ENCODE data around the gene DNAAF2.

DNA sequence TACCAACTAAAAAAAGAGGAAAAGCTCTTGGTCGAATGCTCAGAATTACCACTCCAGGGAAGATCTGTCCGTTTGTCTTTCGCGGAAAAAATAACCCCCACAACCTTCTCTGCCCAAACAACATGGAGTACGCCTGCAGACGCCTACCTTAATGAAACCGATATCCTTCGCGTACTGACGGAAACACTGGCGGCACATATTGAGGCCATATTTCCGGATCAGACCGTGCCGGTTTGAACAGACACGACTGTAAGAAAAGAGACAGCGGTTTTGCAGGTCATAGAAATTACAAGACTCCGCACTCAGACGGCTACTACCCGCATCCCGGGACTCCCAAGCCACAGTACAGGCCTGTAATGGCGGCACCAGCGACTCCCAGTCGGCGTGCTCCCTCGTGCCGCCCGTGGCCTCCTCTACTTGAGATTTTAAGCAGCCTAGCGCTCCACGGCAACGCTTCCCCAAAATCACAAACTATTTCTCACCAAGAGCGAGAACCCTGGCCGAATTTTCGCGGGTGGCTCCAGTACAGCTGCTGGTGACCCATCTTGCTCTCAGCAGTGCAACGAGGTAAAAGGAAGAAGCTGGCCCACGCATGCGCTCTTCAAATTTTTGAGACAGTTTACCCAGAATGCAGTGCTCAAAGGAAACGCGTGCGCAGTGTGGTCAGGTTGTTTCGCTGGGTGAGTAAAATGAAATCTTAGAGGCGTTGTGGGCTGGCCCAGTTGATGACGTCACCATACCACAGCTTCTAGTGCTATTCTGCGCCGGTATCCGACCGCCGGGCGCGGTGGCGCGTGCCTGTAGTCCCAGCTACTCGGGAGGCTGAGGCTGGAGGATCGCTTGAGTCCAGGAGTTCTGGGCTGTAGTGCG, 49.0 kb downstream of the DNAAF2 start, which contains the start of gene RPS29:
- peak; percentile 97 for TF ChIP-seq POLR2A (IDR thresholded peaks at IDR 0.05; ENCODE audit: low read depth, low read length)
- no peak for TF ChIP-seq PAX5 (IDR thresholded peaks at IDR 0.05; ENCODE audit: insufficient read depth, low read length, severe bottlenecking)
- TF ChIP-seq POLR2AphosphoS5 (IDR thresholded peaks at IDR 0.05; ENCODE audit: low read depth, low read length) = peak; percentile 96
- TF ChIP-seq TAF1 (IDR thresholded peaks at IDR 0.05; ENCODE audit: low read depth, low read length) = peak; percentile 93
